Cardiac muscle cell (in vitro differentiated cells and primary cell): ENCODE data around the gene SAMD4B. TPM values are rescaled to one million over a fixed set of nuclear protein-coding genes. Genes with fewer than 3 reads are reported as not detected.

Experiments
- DNase-seq, 2 donors: peaks; one replicate each; pipeline versions ENCODE4 v3.0.0 to v3.0.0-alpha.2; 2010 to 2017; ENCODE audit warnings: low read depth in 1 of 2, low spot score in 1 of 2
- H3K27ac ChIP-seq: fragments of 200-600 bp; sonication (generic); 2 replicates; pipeline ENCODE4 v1.5.1; 2016
- H3K27me3 ChIP-seq: fragments of 200-600 bp; sonication (generic); 2 replicates; pipeline ENCODE4 v1.6.0; 2016; ENCODE audit warnings: control low read depth
- H3K36me3 ChIP-seq: fragments of 200-600 bp; sonication (generic); 2 replicates; pipeline ENCODE4 v1.5.1; 2016; ENCODE audit warnings: control low read depth
- H3K4me1 ChIP-seq: fragments of 200-600 bp; sonication (generic); 2 replicates; pipeline ENCODE4 v1.8.1; 2017; ENCODE audit warnings: low read depth, mild to moderate bottlenecking, mixed run types
- H3K4me3 ChIP-seq: fragments of 200-600 bp; sonication (generic); 2 replicates; pipeline ENCODE4 v1.5.1; 2016; ENCODE audit warnings: mild to moderate bottlenecking
- H3K9me3 ChIP-seq: fragments of 200-600 bp; sonication (generic); 2 replicates; pipeline ENCODE4 v1.5.1; 2017; ENCODE audit warnings: low read depth, mild to moderate bottlenecking, control low read depth
- polyA plus RNA-seq: library from polyadenylated mRNA; unstranded; fragments of >200 nt; fragmentation: Nextera tagmentation; extraction: Ambion mirVana; gene quantifications from 2 replicates; pipeline ENCODE4 v1.2.1, GENCODE V29; 2016
- total RNA-seq: library from RNA; depleted of rRNA; stranded (reverse); fragments of >200 nt; gene quantifications from 2 replicates; pipeline ENCODE4 v1.2.3, GENCODE V29; 2016
- TF ChIP-seq, protein P1 (sequence below): IDR thresholded peaks from 2 replicates; pipeline ENCODE4 v1.5.1; 2012; ENCODE audit warnings: low read depth, mild to moderate bottlenecking, low read length

The SAMD4B gene
- total and polyA plus RNA-seq, 2 experiments from 2014 or later, result 120 to 183 TPM

DNA sequence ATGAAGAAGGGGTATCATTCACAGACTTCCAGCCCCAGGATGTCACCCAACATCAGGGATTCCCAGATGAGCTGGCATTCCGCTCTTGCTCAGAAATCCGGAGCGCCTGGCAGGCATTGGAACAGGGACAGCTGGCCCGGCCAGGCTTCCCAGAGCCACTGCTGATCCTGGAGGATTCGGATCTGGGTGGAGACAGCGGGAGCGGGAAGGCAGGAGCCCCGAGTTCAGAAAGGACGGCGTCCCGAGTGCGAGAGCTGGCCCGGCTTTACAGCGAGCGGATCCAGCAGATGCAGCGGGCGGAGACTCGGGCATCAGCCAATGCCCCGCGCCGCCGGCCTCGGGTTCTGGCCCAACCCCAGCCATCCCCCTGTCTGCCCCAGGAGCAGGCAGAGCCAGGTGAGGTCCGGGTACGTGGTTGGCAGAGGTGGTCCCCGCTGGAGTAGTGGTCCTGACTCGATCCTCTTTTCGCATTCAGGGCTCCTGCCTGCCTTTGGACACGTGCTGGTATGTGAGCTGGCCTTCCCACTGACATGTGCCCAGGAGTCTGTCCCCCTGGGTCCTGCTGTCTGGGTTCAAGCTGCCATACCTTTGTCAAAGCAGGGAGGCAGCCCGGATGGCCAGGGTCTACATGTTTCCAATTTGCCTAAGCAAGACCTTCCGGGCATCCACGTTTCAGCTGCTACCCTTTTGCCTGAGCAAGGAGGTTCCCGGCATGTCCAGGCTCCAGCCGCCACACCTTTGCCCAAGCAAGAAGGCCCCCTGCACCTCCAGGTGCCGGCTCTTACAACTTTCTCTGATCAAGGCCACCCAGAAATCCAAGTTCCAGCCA is 81.3 kb downstream of the SAMD4B start:
- Histone ChIP-seq H3K4me3 (no peak overlapping the region), H3K36me3 (peaks cover 39% of the 10 kb centered on the region), H3K9me3 (no peaks in the 10 kb centered on the region), H3K27me3 (no peaks in the 10 kb centered on the region), H3K27ac (peak overlapping the region; percentile 28), H3K4me1 (peaks cover 3% of the 10 kb centered on the region)
- TF ChIP-seq, protein P1, sequence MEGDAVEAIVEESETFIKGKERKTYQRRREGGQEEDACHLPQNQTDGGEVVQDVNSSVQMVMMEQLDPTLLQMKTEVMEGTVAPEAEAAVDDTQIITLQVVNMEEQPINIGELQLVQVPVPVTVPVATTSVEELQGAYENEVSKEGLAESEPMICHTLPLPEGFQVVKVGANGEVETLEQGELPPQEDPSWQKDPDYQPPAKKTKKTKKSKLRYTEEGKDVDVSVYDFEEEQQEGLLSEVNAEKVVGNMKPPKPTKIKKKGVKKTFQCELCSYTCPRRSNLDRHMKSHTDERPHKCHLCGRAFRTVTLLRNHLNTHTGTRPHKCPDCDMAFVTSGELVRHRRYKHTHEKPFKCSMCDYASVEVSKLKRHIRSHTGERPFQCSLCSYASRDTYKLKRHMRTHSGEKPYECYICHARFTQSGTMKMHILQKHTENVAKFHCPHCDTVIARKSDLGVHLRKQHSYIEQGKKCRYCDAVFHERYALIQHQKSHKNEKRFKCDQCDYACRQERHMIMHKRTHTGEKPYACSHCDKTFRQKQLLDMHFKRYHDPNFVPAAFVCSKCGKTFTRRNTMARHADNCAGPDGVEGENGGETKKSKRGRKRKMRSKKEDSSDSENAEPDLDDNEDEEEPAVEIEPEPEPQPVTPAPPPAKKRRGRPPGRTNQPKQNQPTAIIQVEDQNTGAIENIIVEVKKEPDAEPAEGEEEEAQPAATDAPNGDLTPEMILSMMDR, result no peak
- DNase-seq, result no peak

DNA sequence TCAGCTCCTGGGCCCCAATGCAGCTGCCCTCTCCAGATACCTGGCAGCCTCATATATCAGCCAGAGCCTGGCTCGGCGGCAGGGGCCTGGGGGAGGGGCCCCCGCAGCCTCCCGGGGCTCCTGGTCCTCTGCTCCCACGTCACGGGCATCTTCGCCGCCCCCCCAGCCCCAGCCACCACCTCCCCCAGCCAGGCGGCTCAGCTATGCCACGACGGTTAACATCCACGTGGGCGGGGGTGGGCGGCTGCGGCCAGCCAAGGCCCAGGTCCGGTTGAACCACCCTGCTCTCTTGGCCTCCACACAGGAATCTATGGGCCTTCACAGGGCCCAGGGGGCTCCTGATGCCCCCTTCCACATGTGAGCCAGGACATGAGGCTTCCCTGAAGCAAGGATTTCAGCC is 82.7 kb downstream of the SAMD4B start:
- peaks cover 10% of the 10 kb centered on the region for H3K4me1 ChIP-seq
- TF ChIP-seq, protein P1, result no peak
- no peak overlapping the region for H3K27ac ChIP-seq
- no peaks in the 10 kb centered on the region for H3K9me3 ChIP-seq
- no peak overlapping the region for H3K4me3 ChIP-seq
- peaks cover 30% of the 10 kb centered on the region for H3K36me3 ChIP-seq
- no peaks in the 10 kb centered on the region for H3K27me3 ChIP-seq
- no peak for DNase-seq

DNA sequence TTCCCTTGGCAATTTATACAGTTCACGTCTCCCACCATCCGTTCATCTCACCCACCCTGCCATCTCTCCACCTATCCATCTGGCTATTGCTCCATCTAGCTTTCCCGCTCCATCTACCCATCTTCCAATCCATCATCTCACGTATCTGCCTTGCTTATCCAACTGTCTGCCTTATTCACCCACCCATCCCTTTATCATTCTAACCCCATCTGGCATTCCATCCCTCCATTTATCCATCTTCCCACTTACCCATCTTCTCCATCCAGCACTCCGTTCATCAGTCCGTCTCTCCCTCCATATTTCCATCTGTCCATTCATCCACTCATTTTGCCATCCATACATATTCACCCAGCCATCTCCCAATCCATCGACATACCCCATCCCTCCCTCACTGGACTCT is 83.5 kb downstream of the SAMD4B start:
- Histone ChIP-seq H3K9me3 (no peaks in the 10 kb centered on the region), H3K4me3 (no peak overlapping the region), H3K4me1 (peaks cover 10% of the 10 kb centered on the region), H3K36me3 (peaks cover 22% of the 10 kb centered on the region), H3K27me3 (no peaks in the 10 kb centered on the region), H3K27ac (no peak overlapping the region)
- DNase-seq, result no peak
- TF ChIP-seq, protein P1, result no peak

DNA sequence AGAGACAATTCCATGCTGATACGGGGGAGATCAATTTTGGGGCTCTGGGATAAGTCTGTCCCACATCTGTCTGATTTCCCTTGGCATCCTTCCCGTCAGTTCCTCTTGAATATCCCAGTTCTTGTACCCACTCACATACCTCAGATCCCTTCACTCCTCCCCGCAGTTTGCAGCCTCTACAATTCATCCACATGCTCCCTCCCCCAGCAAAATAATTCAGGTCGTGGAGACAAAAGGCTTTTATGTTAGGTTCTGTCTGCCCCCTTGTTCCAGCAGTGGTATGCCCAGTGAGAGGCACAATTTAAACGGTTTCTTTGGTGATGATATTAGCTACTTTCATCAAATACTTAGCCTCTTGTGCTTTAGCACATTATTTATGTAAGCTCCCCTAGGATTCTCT is 83.9 kb downstream of the SAMD4B start:
- H3K4me1 ChIP-seq, result peaks cover 10% of the 10 kb centered on the region
- TF ChIP-seq, protein P1, result no peak
- H3K4me3 ChIP-seq, result no peak overlapping the region
- no peaks in the 10 kb centered on the region for H3K27me3 ChIP-seq
- H3K36me3 ChIP-seq, result peaks cover 18% of the 10 kb centered on the region
- peak overlapping the region; percentile 43 for H3K27ac ChIP-seq
- no peak for DNase-seq
- no peaks in the 10 kb centered on the region for H3K9me3 ChIP-seq

DNA sequence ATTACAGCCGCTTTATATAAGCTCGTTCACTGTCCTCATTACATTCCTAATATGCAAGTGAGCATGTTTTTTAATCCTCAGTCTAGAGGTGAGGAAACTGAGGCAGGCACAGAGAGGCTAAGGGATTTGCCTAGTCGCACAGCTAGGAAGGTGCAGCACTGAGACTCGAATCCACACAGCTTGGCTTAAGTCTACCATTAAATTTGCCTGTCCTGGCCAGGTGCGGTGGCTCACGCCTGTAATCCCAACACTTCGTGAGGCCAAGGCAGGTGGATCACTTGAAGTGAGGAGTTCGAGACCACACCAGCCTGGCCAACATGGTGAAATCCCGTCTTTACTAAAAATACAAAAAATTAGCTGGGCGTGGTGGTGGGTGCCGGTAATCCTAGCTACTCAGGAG is 85.5 kb downstream of the SAMD4B start:
- Histone ChIP-seq H3K4me3 (no peak overlapping the region), H3K36me3 (peaks cover 8% of the 10 kb centered on the region), H3K4me1 (peaks cover 10% of the 10 kb centered on the region), H3K27ac (peak overlapping the region; percentile 96), H3K27me3 (no peaks in the 10 kb centered on the region), H3K9me3 (no peaks in the 10 kb centered on the region)
- DNase-seq, result no peak
- TF ChIP-seq, protein P1, result no peak
